ENCODE data around the gene LRRC59.

GRCh38 chr17:50424996-50425681 is 27.8 kb upstream of the LRRC59 start:
- TF ChIP-seq CTCF (IDR thresholded peaks at IDR 0.05) (no peak), POLR2A (IDR thresholded peaks at IDR 0.05) (peak in 1 of 2 donors; percentile 27)
